ENCODE results near the gene TCHP.

The TCHP gene

DNA sequence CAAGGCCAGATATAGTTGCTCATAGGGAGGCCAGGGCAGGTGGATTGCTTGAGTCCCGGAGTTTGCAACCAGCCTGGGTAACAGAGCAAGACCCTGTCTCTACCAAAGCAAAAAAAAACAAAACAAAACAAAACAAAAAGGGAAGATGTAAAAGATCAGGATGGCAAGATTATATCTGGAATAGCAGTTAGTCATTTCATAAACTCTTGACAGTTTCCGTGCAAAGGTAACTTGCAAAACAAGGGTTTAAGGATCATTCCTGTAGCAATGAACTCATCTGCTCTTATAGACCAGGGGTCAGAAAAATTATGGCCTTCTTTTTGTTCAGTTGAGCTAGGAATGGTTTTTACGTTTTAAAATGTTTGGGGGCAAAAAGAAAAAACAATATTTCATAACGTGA is 66.5 kb downstream of the TCHP start:
- H3K9me3 ChIP-seq: no peaks in the 10 kb centered on the region
- no peaks in the 10 kb centered on the region for H3K4me1 ChIP-seq
- no peak for TF ChIP-seq Cebpa-rat (IDR thresholded peaks at IDR 0.05)
- H3K27me3 ChIP-seq: no peaks in the 10 kb centered on the region
- H3K4me2 ChIP-seq: no peak overlapping the region
- no peak overlapping the region for H3K27ac ChIP-seq
- H3K4me3 ChIP-seq: no peak overlapping the region
- H3K9ac ChIP-seq: no peak overlapping the region
- peaks cover 99% of the 10 kb centered on the region for H3K36me3 ChIP-seq
- H4K20me1 ChIP-seq: peaks cover 12% of the 10 kb centered on the region; the same call in 1 of the 2 replicates

DNA sequence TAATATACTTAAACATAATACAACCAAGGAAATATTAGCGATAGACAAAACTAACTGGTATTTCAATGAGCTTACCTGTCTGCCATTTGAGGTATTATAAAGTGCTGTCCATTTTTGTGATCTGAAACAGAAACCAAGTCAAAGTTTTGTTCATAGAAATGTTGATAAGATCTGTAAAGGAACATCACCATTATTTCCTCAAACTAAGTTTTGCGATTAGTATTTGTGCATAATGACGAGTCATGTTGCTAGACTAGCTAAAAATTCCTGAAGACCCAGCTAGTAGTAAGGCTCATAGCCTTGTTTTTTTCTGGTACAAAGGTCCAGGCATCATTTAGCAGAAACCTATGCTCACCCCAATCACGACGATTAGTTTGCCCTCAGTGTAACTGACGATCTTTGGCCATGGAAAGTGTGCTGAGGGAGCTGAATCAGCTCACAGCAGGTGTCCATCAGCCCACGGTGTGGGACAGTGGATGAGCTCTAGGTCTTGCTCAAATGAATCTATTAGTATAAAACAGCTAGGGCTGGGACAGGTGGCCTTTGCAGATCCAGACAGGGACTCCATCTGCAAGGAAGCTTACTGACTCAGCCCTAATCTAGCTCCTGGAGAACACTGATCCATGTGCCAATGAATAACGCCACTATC is 67.4 kb downstream of the TCHP start:
- H4K20me1 ChIP-seq: peaks cover 9% of the 10 kb centered on the region; the same call in 1 of the 2 replicates
- no peaks in the 10 kb centered on the region for H3K9me3 ChIP-seq
- no peak for TF ChIP-seq Cebpa-rat (IDR thresholded peaks at IDR 0.05)
- H3K27ac ChIP-seq: no peak overlapping the region
- H3K9ac ChIP-seq: no peak overlapping the region
- no peaks in the 10 kb centered on the region for H3K27me3 ChIP-seq
- H3K4me3 ChIP-seq: no peak overlapping the region
- H3K36me3 ChIP-seq: peaks cover 99% of the 10 kb centered on the region
- no peaks in the 10 kb centered on the region for H3K4me1 ChIP-seq
- no peak overlapping the region for H3K4me2 ChIP-seq

All from BLaER1 (cell line).